Skeletal muscle tissue (tissue), 4 donors: Measurements from ENCODE around the gene MDGA2. TPM values are rescaled to one million over a fixed set of nuclear protein-coding genes. Genes with fewer than 3 reads are reported as not detected.
A peak's percentile ranks its signal among the peaks of the same experiment; 100 is the strongest.

ENCODE experiments used
- H3K27ac ChIP-seq: one replicate; pipeline ENCODE4 v1.7.0; 2013; ENCODE audit warnings: mild to moderate bottlenecking, low read depth, low read length, inconsistent platforms
- H3K27me3 ChIP-seq, 3 donors: one replicate each; pipeline ENCODE4 v1.7.0; 2013; ENCODE audit warnings: low read length in 3 of 3; ENCODE audit not compliant: control insufficient read depth in 3 of 3, insufficient read depth in 3 of 3
- H3K36me3 ChIP-seq, 3 donors: one replicate each; pipeline ENCODE4 v1.7.0; 2013; ENCODE audit warnings: low read length in 3 of 3; ENCODE audit not compliant: control insufficient read depth in 3 of 3, insufficient read depth in 3 of 3
- H3K4me1 ChIP-seq, 3 donors: one replicate each; pipeline ENCODE4 v1.7.0; 2013; ENCODE audit warnings: low read length in 3 of 3, mild to moderate bottlenecking in 3 of 3; ENCODE audit not compliant: control insufficient read depth in 3 of 3, insufficient read depth in 3 of 3
- H3K4me3 ChIP-seq, 3 donors: one replicate each; pipeline ENCODE4 v1.7.0; 2013; ENCODE audit warnings: low read length in 3 of 3
- H3K9ac ChIP-seq, 3 donors: one replicate each; pipeline ENCODE4 v1.7.0; 2013; ENCODE audit warnings: low read length in 3 of 3, mild to moderate bottlenecking in 3 of 3, moderate library complexity in 2 of 3, low read depth in 1 of 3
- H3K9me3 ChIP-seq, 3 donors: one replicate each; pipeline ENCODE4 v1.7.0; 2013; ENCODE audit warnings: low read length in 3 of 3; ENCODE audit not compliant: control insufficient read depth in 3 of 3
- total RNA-seq: library from RNA; depleted of rRNA; stranded (reverse); fragments of >200 nt; gene quantifications from one replicate; pipeline ENCODE4 v1.2.3, GENCODE V29; 2014
- donor health status: Osteomylitis.

MDGA2 gene
- total RNA-seq, result 2.1 TPM

- H3K36me3 ChIP-seq, result no peaks in the 10 kb centered on the region
- H3K4me3 ChIP-seq, result peak within 1 kb of the TSS in 2 of 3 donors; percentile 9 to 54
- H3K9ac ChIP-seq, result no peak within 1 kb of the TSS
- no peak within 1 kb of the TSS for H3K27ac ChIP-seq
- H3K27me3 ChIP-seq, result peaks cover 28 to 44% (median 43%) of the 10 kb centered on the region in 3 donors
- H3K9me3 ChIP-seq, result no peaks in the 10 kb centered on the region
- peaks cover 4 to 11% (median 8%) of the 10 kb centered on the region in 3 donors for H3K4me1 ChIP-seq
Observed at GRCh38 chr14:47675466-47676314, at the start of gene MDGA2. Gene MDGA2 (minus strand): TSS chr14:47675605.

- no peaks in the 10 kb centered on the region for H3K4me1 ChIP-seq
Observed at GRCh38 chr14:47722929-47723693, 47.7 kb upstream of the MDGA2 start.

GRCh38 chr14:47720281-47720680, 44.9 kb upstream of the MDGA2 start:
- no peak overlapping the region for H3K27ac ChIP-seq
- no peaks in the 10 kb centered on the region for H3K4me1 ChIP-seq
- H3K9ac ChIP-seq, result no peak overlapping the region
- H3K27me3 ChIP-seq, result no peaks in the 10 kb centered on the region
- H3K36me3 ChIP-seq, result no peaks in the 10 kb centered on the region
- H3K9me3 ChIP-seq, result no peaks in the 10 kb centered on the region
- no peak overlapping the region for H3K4me3 ChIP-seq

More at GRCh38 chr14:47722929-47723693, 47.7 kb upstream of the MDGA2 start:
- Histone ChIP-seq H3K27ac (no peak overlapping the region), H3K27me3 (no peaks in the 10 kb centered on the region), H3K4me3 (no peak overlapping the region), H3K9ac (no peak overlapping the region), H3K9me3 (no peaks in the 10 kb centered on the region), H3K36me3 (no peaks in the 10 kb centered on the region)

GRCh38 chr14:47715330-47715729, 39.9 kb upstream of the MDGA2 start:
- H3K27ac ChIP-seq, result no peak overlapping the region
- no peaks in the 10 kb centered on the region for H3K27me3 ChIP-seq
- no peak overlapping the region for H3K4me3 ChIP-seq
- no peaks in the 10 kb centered on the region for H3K9me3 ChIP-seq
- H3K9ac ChIP-seq, result no peak overlapping the region
- no peaks in the 10 kb centered on the region for H3K4me1 ChIP-seq
- H3K36me3 ChIP-seq, result no peaks in the 10 kb centered on the region

- H3K4me1 ChIP-seq, result no peaks in the 10 kb centered on the region
- H3K4me3 ChIP-seq, result no peak overlapping the region
- H3K36me3 ChIP-seq, result no peaks in the 10 kb centered on the region
- no peaks in the 10 kb centered on the region for H3K9me3 ChIP-seq
- H3K9ac ChIP-seq, result no peak overlapping the region
- H3K27me3 ChIP-seq, result no peaks in the 10 kb centered on the region
- H3K27ac ChIP-seq, result no peak overlapping the region
Observed at GRCh38 chr14:47710581-47710980, 35.2 kb upstream of the MDGA2 start.

- no peak overlapping the region for H3K9ac ChIP-seq
- H3K4me1 ChIP-seq, result no peaks in the 10 kb centered on the region
- no peak overlapping the region for H3K27ac ChIP-seq
- no peaks in the 10 kb centered on the region for H3K9me3 ChIP-seq
- H3K4me3 ChIP-seq, result no peak overlapping the region
- H3K27me3 ChIP-seq, result no peaks in the 10 kb centered on the region
- no peaks in the 10 kb centered on the region for H3K36me3 ChIP-seq
Observed at GRCh38 chr14:47705683-47706082, 30.3 kb upstream of the MDGA2 start.

- Histone ChIP-seq H3K9ac (no peak overlapping the region), H3K9me3 (no peaks in the 10 kb centered on the region), H3K27ac (no peak overlapping the region), H3K4me1 (no peaks in the 10 kb centered on the region), H3K27me3 (no peaks in the 10 kb centered on the region), H3K4me3 (no peak overlapping the region), H3K36me3 (no peaks in the 10 kb centered on the region)
Observed at GRCh38 chr14:47691829-47692228, 16.4 kb upstream of the MDGA2 start.

- H3K4me3 ChIP-seq, result no peak overlapping the region
- no peak overlapping the region for H3K9ac ChIP-seq
- peaks cover 18 to 31% (median 28%) of the 10 kb centered on the region in 3 donors for H3K27me3 ChIP-seq
- peaks cover 4 to 11% (median 8%) of the 10 kb centered on the region in 3 donors for H3K4me1 ChIP-seq
- no peaks in the 10 kb centered on the region for H3K9me3 ChIP-seq
- no peaks in the 10 kb centered on the region for H3K36me3 ChIP-seq
- no peak overlapping the region for H3K27ac ChIP-seq
Observed at GRCh38 chr14:47678993-47679392, 3.6 kb upstream of the MDGA2 start.

GRCh38 chr14:47678157-47678556, 2.8 kb upstream of the MDGA2 start:
- no peak overlapping the region for H3K9ac ChIP-seq
- peaks cover 20 to 38% (median 35%) of the 10 kb centered on the region in 3 donors for H3K27me3 ChIP-seq
- H3K9me3 ChIP-seq, result no peaks in the 10 kb centered on the region
- no peak overlapping the region for H3K4me3 ChIP-seq
- peaks cover 4 to 11% (median 8%) of the 10 kb centered on the region in 3 donors for H3K4me1 ChIP-seq
- no peak overlapping the region for H3K27ac ChIP-seq
- no peaks in the 10 kb centered on the region for H3K36me3 ChIP-seq

GRCh38 chr14:47676315-47676617, 861 bp upstream of the MDGA2 start:
- Histone ChIP-seq H3K4me3 (no peak overlapping the region), H3K27ac (no peak overlapping the region), H3K4me1 (peaks cover 4 to 11% (median 8%) of the 10 kb centered on the region in 3 donors), H3K9ac (no peak overlapping the region), H3K36me3 (no peaks in the 10 kb centered on the region), H3K27me3 (peaks cover 28 to 44% (median 43%) of the 10 kb centered on the region in 3 donors), H3K9me3 (no peaks in the 10 kb centered on the region)
